Measurements from ENCODE around the gene CAMKK2.

GRCh38 chr12:121278169-121279070, 18.1 kb downstream of the CAMKK2 start:
- TF ChIP-seq ZNF274 (IDR thresholded peaks at IDR 0.05; ENCODE audit: low read depth, low read length) (no peak), SUZ12 (IDR thresholded peaks at IDR 0.05; ENCODE audit: extremely low read depth, insufficient read depth, insufficient read length) (no peak), YY1 (IDR thresholded peaks at IDR 0.05; ENCODE audit: insufficient read depth, insufficient read length) (no peak)

Data from NT2/D1 (cell line).